GM10847 (cell line): Measurements from ENCODE around the gene MCCD1.
A peak's percentile ranks its signal among the peaks of the same experiment; 100 is the strongest.

Experiments used
- POLR2A ChIP-seq: IDR thresholded peaks from 2 replicates; pipeline ENCODE4 v1.6.1; 2011; ENCODE audit not compliant: insufficient read length; ENCODE audit errors: extremely low read depth

The MCCD1 gene

GRCh38 chr6:31528821-31529328 is at the start of gene MCCD1:
MCCD1 (plus strand) TSS chr6:31528962; CDS start chr6:31529015, 53 bp downstream.
- peak; percentile 19 for TF ChIP-seq POLR2A

GRCh38 chr6:31479151-31479932 is 49.4 kb upstream of the MCCD1 start:
- no peak for TF ChIP-seq POLR2A

GRCh38 chr6:31479933-31480535 is 48.7 kb upstream of the MCCD1 start:
- no peak for TF ChIP-seq POLR2A

GRCh38 chr6:31480574-31480973 is 48.2 kb upstream of the MCCD1 start:
- no peak for TF ChIP-seq POLR2A

- TF ChIP-seq POLR2A, result no peak
Measured at GRCh38 chr6:31483392-31483791, 45.4 kb upstream of the MCCD1 start.

GRCh38 chr6:31485055-31485454 is 43.7 kb upstream of the MCCD1 start:
- no peak for TF ChIP-seq POLR2A

GRCh38 chr6:31489086-31489485 is 39.7 kb upstream of the MCCD1 start:
- TF ChIP-seq POLR2A, result no peak

GRCh38 chr6:31490115-31490873 is 38.5 kb upstream of the MCCD1 start:
- no peak for TF ChIP-seq POLR2A

- no peak for TF ChIP-seq POLR2A
Measured at GRCh38 chr6:31493875-31494694, 34.7 kb upstream of the MCCD1 start.

- no peak for TF ChIP-seq POLR2A
Measured at GRCh38 chr6:31495580-31495979, 33.2 kb upstream of the MCCD1 start.

GRCh38 chr6:31497531-31498476 is 31.0 kb upstream of the MCCD1 start, which contains the start of gene MICB:
MICB (plus strand) TSS chr6:31498145; CDS start chr6:31498194, 49 bp downstream.
- TF ChIP-seq POLR2A, result no peak

GRCh38 chr6:31498748-31499147 is 30.0 kb upstream of the MCCD1 start:
- TF ChIP-seq POLR2A, result no peak

- TF ChIP-seq POLR2A, result no peak
Measured at GRCh38 chr6:31502586-31502985, 26.2 kb upstream of the MCCD1 start.

- no peak for TF ChIP-seq POLR2A
Measured at GRCh38 chr6:31510007-31510406, 18.8 kb upstream of the MCCD1 start.
